Activated CD8-positive, alpha-beta T cell treated with anti-CD3 and anti-CD28 coated beads for 36 hours (primary cell): ENCODE results near the gene POLR3GL. TPM values are rescaled to one million over a fixed set of nuclear protein-coding genes. Genes with fewer than 3 reads are reported as not detected.
A peak's percentile ranks its signal among the peaks of the same experiment; 100 is the strongest.
"Not testable (repeated sequence)": the region's sequence is repeated elsewhere in the genome, so short reads cannot be mapped to it uniquely, and the experiment has no call there.

ENCODE experiments used
- ATAC-seq: fragments of 200-7000 bp; cut with Tn5 transposase; one replicate; pipeline ENCODE4 v1.10.0; 2021; ENCODE audit warnings: mild to moderate bottlenecking, moderate library complexity
- CTCF ChIA-PET: fragments of 350-600 bp; sonication (Branson Sonifier 250); formaldehyde crosslinking; loops from one replicate; lab custom pipeline; 2021; ENCODE audit warnings: antibody characterized with exemption; lab: Charles Lee
- POLR2A ChIA-PET: fragments of 350-600 bp; sonication (Branson Sonifier 250); formaldehyde crosslinking; loops from one replicate; lab custom pipeline; 2021; ENCODE audit warnings: antibody characterized with exemption; lab: Charles Lee
- DNase-seq: peaks from one replicate; pipeline ENCODE4 v3.0.0-alpha.2; 2020
- H3K27ac Mint-ChIP-seq: one replicate; pipeline ENCODE4 v1.8.0; 2021; ENCODE audit warnings: mild to moderate bottlenecking, mixed read lengths
- H3K27me3 Mint-ChIP-seq: one replicate; pipeline ENCODE4 v1.8.0; 2021; ENCODE audit warnings: mixed read lengths
- H3K36me3 Mint-ChIP-seq: one replicate; pipeline ENCODE4 v1.8.0; 2021; ENCODE audit warnings: low read depth, mixed read lengths
- H3K4me1 Mint-ChIP-seq: one replicate; pipeline ENCODE4 v1.8.0; 2021; ENCODE audit warnings: low read depth, mixed read lengths
- H3K4me3 Mint-ChIP-seq: one replicate; pipeline ENCODE4 v1.8.0; 2021; ENCODE audit warnings: mild to moderate bottlenecking, moderate library complexity, mixed read lengths
- H3K9me3 Mint-ChIP-seq: one replicate; pipeline ENCODE4 v1.8.0; 2021; ENCODE audit warnings: mixed read lengths
- CTCF ChIP-seq: fragments of 200-600 bp; IDR thresholded peaks from one replicate; pipeline ENCODE4 v1.8.0; 2022; ENCODE audit warnings: antibody characterized with exemption, mild to moderate bottlenecking
- intact Hi-C: fragments of 100-400 bp; cut with micrococcal nuclease; formaldehyde crosslinking; loops from one replicate; pipeline ENCODE4 v1.10.0; 2022
- total RNA-seq, 2 experiments: library from RNA; stranded (reverse); gene quantifications; one replicate each; pipeline ENCODE4 v1.2.3, GENCODE V29; 2021

Gene POLR3GL
- total RNA-seq, 2 experiments from 2014 or later, result 22.3 to 23.3 TPM

DNA sequence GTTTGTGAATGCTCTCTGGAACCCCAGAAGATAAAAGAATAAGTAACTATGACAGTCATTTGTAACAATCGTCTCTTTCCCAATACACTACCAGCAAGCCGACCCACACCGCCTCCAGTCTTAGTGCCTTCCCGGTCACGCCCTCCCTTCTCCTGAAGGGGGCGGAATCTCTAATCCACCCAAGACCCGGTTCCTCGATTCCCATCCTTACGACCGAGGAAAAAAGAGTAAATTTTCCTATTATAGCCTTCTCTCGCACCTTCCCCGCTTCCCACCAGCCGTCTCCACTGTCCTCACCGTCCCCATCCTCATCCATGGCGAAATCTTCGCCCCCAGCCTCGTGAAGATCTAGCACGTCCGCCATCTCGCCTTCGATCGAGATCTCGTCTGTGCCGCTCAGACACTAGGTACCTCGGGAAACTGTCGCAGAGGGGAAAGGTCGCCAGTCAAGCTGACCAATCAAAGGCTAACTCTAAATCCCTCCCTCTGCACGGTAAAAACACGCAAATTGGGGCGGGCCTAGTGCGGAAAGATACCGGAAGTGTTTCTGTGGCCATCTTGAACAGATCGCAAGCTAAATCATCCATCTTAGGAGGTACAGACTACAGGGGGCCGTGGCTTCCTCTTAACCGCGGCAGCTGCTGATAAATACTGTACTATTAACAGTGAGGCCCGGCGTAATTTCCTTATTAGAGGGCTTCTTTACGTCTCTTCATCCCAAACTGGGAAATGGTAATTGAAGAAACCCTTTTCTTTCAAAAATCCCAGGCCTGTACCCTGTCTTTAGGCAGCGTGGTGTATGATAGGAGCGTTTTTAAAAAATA, 37.2 kb upstream of the POLR3GL start, which contains the start of gene RBM8A:
RBM8A (minus strand) TSS at position 422 of the 824 bp plus-strand sequence; CDS start at position 364, 58 bp downstream.
- no peaks in the 10 kb centered on the region for H3K27me3 Mint-ChIP-seq
- no peaks in the 10 kb centered on the region for H3K9me3 Mint-ChIP-seq
- POLR2A ChIA-PET, result interaction anchor here (0.6 to 8.6 kb wide), 31 partner anchors 9 to 125 kb away, joined by 3 to 160 read pairs (median 6); partner anchors contain the start of genes ANKRD34A, ITGA10, LIX1L and NUDT17
- CTCF ChIA-PET, result interaction anchor here (0.7 to 2.3 kb wide), 20 partner anchors 9 to 104 kb away, joined by 3 to 19 read pairs (median 4); partner anchors contain the start of genes ANKRD34A, ITGA10, LIX1L and NUDT17
- no peak within 1 kb of the TSS for H3K4me3 Mint-ChIP-seq
- intact Hi-C loops, result loop anchor here (5.0 kb wide), 1 partner anchor 35 kb away; the partner anchor contains the start of genes ANKRD34A and POLR3GL
- DNase-seq (peak; percentile 97), ATAC-seq (peak; percentile 98)
- H3K27ac Mint-ChIP-seq, result no peak within 1 kb of the TSS
- TF ChIP-seq CTCF, result peak; percentile 70
- H3K4me1 Mint-ChIP-seq, result peaks cover 26% of the 10 kb centered on the region
- peaks cover 17% of the 10 kb centered on the region for H3K36me3 Mint-ChIP-seq

DNA sequence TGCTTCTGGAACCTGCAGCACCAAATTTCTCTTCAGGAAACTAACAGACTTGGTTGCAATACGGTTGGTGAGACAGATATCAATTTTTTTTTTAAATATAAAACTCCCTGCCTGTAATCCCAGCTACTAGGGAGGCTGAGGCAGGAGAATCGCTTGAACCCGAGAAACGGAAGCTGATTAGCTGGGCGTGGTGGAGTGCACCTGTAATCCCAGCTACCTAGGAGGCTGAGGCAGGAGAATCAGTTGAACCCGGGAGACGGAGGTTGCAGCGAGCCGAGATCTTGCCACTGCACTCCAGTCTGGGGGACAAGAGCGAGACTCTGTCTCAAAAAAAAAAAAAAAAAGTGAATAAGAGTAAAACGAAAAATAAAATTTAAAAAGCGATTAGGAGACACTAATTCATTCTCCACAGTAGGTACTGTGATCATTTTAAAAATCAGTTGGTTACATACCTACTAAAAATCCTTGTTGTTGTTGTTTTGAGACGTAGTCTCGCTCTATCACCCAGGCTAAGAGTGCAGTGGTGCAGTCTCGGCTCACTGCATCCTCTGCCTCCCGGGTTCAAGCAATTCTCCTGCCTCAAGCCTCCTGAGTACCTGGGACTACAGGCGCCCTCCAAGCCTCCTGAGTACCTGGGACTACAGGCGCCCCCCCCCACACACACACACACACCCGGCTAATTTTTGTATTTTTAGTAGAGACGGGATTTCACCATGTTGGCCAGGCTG, 36.4 kb upstream of the POLR3GL start:
- CTCF ChIA-PET, result interaction anchor here (0.7 to 2.3 kb wide), 18 partner anchors 8 to 104 kb away, joined by 3 to 19 read pairs (median 5); partner anchors contain the start of genes ANKRD34A, ITGA10, LIX1L and NUDT17
- Mint-ChIP-seq H3K36me3 (peaks cover 15% of the 10 kb centered on the region), H3K4me3 (no peak overlapping the region), H3K9me3 (no peaks in the 10 kb centered on the region), H3K4me1 (peaks cover 29% of the 10 kb centered on the region), H3K27ac (no peak overlapping the region), H3K27me3 (no peaks in the 10 kb centered on the region)
- ATAC-seq, result no peak
- intact Hi-C loops, result loop anchor here (5.0 kb wide), 1 partner anchor 34 kb away; the partner anchor contains the start of genes ANKRD34A and POLR3GL
- POLR2A ChIA-PET, result interaction anchor here (0.6 to 8.6 kb wide), 28 partner anchors 9 to 124 kb away, joined by 3 to 160 read pairs (median 6); partner anchors contain the start of genes ANKRD34A, ITGA10, LIX1L and NUDT17
- DNase-seq, result peak; percentile 24
- TF ChIP-seq CTCF, result no peak

DNA sequence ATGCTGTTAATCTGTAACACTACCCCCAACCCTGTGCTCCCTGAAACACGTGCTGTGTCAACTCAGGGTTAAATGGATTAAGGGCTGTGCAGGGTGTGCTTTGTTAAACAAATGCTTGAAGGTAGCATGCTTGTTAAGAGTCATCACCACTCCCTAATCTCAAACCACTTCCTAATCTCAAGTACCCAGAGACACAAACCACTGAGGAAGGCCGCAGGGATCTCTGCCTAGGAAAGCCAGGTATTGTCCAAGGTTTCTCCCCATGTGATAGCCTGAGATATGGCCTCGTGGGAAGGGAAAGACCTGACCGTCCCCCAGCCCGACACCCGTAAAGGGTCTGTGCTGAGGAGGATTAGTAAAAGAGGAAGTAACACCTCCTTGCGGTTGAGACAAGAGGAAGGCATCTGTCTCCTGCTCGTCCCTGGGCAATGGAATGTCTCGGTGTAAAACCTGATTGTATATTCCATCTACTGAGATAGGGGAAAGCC, 31.9 kb upstream of the POLR3GL start:
- CTCF ChIA-PET, result interaction anchor here (1.3 to 4.1 kb wide), 3 partner anchors 10 to 100 kb away, joined by 3 to 13 read pairs (median 5); no protein-coding TSS in a partner anchor
- H3K9me3 Mint-ChIP-seq, H3K27me3 Mint-ChIP-seq, ATAC-seq, intact Hi-C loops: not testable (repeated sequence)
- Mint-ChIP-seq H3K4me1 (peaks cover 19% of the 10 kb centered on the region), H3K36me3 (peaks cover 21% of the 10 kb centered on the region), H3K27ac (peak overlapping the region; percentile 87), H3K4me3 (peak overlapping the region; percentile 37)
- POLR2A ChIA-PET, result interaction anchor here (0.9 to 8.6 kb wide), 6 partner anchors 10 to 119 kb away, joined by 3 to 160 read pairs (median 3); partner anchors contain the start of genes ANKRD34A, LIX1L, PEX11B and POLR3GL
- peak; percentile 25 for DNase-seq

GRCh38 chr1:145935708-145936107, 28.8 kb upstream of the POLR3GL start:
- ChIA-PET CTCF (interaction anchor here (1.5 to 1.8 kb wide), 2 partner anchors 9 to 29 kb away, joined by 4 to 5 read pairs; partner anchors contain the start of genes ANKRD34A, POLR3GL and RBM8A), POLR2A (interaction anchor here (1.1 to 1.8 kb wide), 3 partner anchors 8 to 21 kb away, joined by 4 to 10 read pairs (median 4); partner anchors contain the start of gene RBM8A)
- ATAC-seq, result no peak
- peaks cover 16% of the 10 kb centered on the region for H3K4me1 Mint-ChIP-seq
- no peak for TF ChIP-seq CTCF
- H3K36me3 Mint-ChIP-seq, result peaks cover 19% of the 10 kb centered on the region
- no peak for DNase-seq
- no peak overlapping the region for H3K4me3 Mint-ChIP-seq
- H3K27ac Mint-ChIP-seq, result peak overlapping the region; percentile 10
- intact Hi-C loops, result no loop called here
- H3K27me3 Mint-ChIP-seq, result no peaks in the 10 kb centered on the region
- H3K9me3 Mint-ChIP-seq, result no peaks in the 10 kb centered on the region
